GM19193 (cell line): ENCODE results near the gene DLL3.
A peak's percentile ranks its signal among the peaks of the same experiment; 100 is the strongest.

ENCODE experiments used
- POLR2A ChIP-seq: IDR thresholded peaks from 4 replicates; pipeline ENCODE4 v1.6.1; 2011; ENCODE audit not compliant: insufficient read depth, insufficient read length; ENCODE audit errors: extremely low read depth

DLL3 gene

DNA sequence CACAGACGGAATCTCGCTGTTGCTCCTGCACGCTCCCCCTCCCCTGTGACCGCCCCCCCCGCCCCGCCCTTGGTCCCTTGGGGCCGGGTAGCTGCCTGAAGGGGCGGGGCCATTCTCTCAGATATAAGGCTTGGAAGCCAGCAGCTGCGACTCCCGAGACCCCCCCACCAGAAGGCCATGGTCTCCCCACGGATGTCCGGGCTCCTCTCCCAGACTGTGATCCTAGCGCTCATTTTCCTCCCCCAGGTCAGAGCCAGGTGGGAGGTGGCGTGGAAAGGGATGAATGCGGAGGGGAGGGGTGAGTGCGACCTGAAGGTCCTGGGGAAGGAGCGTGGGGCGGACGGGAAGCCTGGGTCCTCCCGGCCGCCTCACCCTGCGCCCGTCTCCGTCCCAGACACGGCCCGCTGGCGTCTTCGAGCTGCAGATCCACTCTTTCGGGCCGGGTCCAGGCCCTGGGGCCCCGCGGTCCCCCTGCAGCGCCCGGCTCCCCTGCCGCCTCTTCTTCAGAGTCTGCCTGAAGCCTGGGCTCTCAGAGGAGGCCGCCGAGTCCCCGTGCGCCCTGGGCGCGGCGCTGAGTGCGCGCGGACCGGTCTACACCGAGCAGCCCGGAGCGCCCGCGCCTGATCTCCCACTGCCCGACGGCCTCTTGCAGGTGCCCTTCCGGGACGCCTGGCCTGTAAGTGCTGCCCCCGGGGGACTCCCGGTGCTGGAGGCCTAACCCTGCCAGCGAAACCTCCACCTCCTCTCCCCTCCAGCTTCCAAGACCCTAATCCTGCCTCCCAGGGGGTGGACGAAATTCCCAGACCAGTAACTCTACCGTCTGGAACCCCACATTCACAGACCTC is at the start of gene DLL3:
DLL3 (plus strand) TSS at position 150 of the 845 bp plus-strand sequence; CDS start at position 178, 28 bp downstream.
- no peak for TF ChIP-seq POLR2A

GRCh38 chr19:39449116-39449797 is 49.5 kb upstream of the DLL3 start:
- no peak for TF ChIP-seq POLR2A

DNA sequence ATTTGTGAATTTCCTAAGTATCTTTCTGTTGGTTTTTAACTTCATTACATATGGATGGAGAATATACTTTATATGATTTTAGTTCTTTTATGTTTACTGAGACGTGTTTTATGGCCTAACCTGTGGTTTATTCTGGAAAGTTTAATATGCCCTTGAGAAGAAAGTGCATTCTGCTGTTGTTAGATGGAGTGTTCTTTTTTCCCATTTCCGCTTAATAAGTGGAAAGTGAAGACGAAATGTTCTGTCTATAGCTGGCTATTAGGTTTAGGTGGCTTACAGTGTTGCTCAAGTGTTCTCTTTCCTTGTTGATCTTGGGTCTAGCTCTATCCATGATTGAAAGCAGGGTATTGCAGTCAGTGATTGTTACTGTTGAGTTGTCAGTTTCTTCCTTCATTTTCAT is 35.3 kb upstream of the DLL3 start:
- no peak for TF ChIP-seq POLR2A

DNA sequence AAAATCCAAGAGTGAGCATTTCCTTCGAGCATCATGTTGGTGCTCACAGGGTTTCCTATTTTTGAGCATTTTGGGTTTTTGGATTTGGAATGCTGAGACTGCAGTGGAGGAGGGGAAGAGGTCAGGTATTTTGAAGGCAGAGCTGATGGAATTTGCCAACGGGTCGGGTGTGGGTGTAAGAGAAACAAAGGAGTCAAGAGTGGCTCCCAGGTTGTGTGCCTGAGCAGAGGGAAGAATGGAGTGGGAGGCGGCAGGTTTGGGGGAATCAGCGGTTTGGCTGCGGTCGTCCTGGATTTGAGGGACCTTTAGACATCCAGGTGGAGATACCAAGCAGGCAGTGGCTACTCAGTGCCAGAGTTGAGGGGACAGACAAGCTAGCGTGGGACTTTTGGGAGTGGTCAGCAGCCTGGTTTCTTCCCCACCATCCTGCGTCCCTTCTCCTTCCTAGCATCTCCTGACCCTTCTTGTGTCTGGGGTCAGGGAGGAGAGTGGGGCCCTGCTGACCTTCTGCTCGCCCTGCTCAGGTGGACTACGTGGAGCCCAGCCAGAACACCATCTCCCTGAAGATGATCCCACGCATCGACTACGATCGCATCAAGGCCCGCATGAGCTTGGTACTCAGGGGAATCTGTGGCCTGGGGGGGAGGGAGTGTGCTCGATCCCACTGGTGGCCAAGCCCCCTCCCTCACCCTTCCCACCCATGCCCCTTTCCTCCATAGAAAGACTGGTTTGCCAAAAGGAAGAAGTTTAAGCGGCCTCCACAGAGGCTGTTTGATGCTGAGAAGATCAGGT is 32.6 kb upstream of the DLL3 start:
- TF ChIP-seq POLR2A = no peak

- no peak for TF ChIP-seq POLR2A
Observed at GRCh38 chr19:39467941-39468340, 30.8 kb upstream of the DLL3 start.

GRCh38 chr19:39469036-39469435 is 29.7 kb upstream of the DLL3 start:
- peak; percentile 28 for TF ChIP-seq POLR2A

GRCh38 chr19:39469567-39469966 is 29.2 kb upstream of the DLL3 start:
- no peak for TF ChIP-seq POLR2A

DNA sequence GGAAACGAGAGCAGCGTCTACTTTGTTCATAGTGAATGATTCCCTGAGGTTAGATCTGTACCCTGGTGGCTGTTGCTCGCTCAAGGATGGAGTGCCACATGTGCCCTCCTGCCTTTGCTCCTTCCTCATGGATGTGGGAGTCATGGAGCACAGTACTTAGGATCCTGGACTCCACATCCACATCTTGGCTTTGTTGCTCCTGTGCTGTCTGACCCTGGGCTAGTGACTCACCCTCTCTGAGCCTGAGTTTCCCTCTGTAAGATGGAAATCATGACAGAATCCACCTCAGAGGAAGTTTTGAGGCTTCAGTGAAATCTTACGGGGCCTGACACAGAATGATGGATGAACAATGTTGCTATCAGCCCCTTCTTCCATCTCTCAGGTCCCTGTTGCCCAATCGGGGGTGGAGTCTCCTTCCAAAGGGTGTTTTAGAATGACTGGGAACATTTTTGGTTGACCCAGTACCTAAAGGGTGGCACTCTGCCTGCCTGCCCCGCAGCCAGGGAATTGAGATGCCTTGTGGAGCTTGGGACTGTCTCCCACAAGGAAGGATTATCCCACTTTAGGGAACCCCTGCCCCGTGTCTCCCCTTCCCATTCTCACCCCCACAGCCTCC is 27.9 kb upstream of the DLL3 start:
- no peak for TF ChIP-seq POLR2A

DNA sequence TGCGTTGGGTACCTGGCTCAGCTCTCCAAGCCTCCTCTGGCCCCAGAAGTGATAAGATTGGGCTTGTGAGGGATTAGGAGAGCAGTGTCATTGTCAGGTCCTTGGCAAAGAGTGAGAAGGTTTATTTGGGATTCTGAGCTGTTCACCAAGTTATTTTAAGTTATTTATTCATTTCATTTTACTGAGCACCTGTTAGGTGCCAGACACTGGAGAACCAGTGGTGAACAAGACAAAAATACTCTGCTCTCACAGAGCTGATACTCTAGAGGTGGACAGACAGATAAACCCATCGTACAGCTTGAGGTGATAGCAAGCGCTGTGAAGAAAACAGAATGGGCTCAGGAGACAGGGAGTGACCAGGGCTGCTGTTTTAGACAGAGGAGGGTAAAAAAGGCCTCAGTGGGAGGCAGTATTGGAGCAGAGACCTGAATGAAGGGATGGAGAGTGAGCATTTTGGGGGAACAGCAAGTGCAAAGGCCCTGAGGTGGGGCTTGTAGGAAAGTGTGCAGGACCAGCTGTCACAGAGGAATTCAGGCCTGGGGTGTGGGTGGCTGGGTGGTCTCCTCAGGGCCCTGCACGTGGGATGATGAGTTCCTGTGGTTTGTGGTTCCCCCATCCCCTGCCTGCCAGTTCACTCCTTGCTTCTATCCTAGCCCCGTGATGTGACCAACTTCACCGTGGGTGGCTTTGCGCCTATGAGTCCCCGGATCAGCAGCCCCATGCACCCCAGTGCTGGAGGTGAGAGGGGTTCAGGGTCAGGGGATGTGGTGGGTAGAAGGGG is 26.8 kb upstream of the DLL3 start:
- TF ChIP-seq POLR2A = no peak

- TF ChIP-seq POLR2A = no peak
Observed at GRCh38 chr19:39472746-39473442, 25.9 kb upstream of the DLL3 start.

- TF ChIP-seq POLR2A = no peak
Observed at GRCh38 chr19:39473443-39473960, 25.2 kb upstream of the DLL3 start.

DNA sequence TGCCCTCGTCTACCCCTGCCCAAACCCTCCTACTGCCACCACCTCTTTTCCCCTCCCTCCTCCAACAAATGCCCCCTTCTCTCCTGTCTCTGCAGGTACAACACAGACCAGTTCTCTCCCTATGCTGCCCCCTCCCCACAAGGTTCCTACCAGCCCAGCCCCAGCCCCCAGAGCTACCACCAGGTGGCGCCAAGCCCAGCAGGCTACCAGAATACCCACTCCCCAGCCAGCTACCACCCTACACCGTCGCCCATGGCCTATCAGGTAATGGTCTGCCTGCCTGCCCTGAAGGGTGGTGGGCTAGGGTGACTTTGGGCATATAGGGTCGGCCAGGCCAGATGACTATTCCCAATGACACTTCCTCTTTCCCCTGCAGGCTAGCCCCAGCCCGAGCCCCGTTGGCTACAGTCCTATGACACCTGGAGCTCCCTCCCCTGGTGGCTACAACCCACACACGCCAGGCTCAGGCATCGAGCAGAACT is 24.6 kb upstream of the DLL3 start:
- no peak for TF ChIP-seq POLR2A

DNA sequence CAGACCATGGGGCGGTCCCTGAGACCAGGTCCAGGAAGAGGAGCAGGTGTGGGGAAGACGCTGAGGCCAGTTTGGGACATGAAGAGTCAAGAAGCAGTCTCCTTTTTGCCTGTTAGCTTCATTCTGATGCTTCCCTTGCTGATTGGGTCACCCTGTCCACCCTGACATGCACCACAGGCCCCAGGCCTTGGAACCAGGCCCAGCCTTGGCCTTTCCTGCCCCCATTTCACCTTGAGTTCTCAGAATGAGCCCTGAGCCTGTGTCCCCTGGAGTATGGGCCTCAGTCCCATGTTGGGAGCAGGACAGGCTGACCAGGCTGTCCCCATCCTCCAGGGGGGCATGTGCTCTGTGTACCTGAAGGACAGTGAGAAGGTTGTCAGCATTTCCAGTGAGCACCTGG is 23.0 kb upstream of the DLL3 start:
- no peak for TF ChIP-seq POLR2A
